Skeletal muscle tissue (tissue), 4 donors: ENCODE data around the gene NCOA1. TPM values are rescaled to one million over a fixed set of nuclear protein-coding genes. Genes with fewer than 3 reads are reported as not detected.
"Not testable (repeated sequence)": the region's sequence is repeated elsewhere in the genome, so short reads cannot be mapped to it uniquely, and the experiment has no call there.

Source experiments
- H3K27ac ChIP-seq: one replicate; pipeline ENCODE4 v1.7.0; 2013; ENCODE audit warnings: mild to moderate bottlenecking, low read depth, low read length, inconsistent platforms
- H3K27me3 ChIP-seq, 3 donors: one replicate each; pipeline ENCODE4 v1.7.0; 2013; ENCODE audit warnings: low read length in 3 of 3; ENCODE audit not compliant: control insufficient read depth in 3 of 3, insufficient read depth in 3 of 3
- H3K36me3 ChIP-seq, 3 donors: one replicate each; pipeline ENCODE4 v1.7.0; 2013; ENCODE audit warnings: low read length in 3 of 3; ENCODE audit not compliant: control insufficient read depth in 3 of 3, insufficient read depth in 3 of 3
- H3K4me1 ChIP-seq, 3 donors: one replicate each; pipeline ENCODE4 v1.7.0; 2013; ENCODE audit warnings: low read length in 3 of 3, mild to moderate bottlenecking in 3 of 3; ENCODE audit not compliant: control insufficient read depth in 3 of 3, insufficient read depth in 3 of 3
- H3K4me3 ChIP-seq, 3 donors: one replicate each; pipeline ENCODE4 v1.7.0; 2013; ENCODE audit warnings: low read length in 3 of 3
- H3K9ac ChIP-seq, 3 donors: one replicate each; pipeline ENCODE4 v1.7.0; 2013; ENCODE audit warnings: low read length in 3 of 3, mild to moderate bottlenecking in 3 of 3, moderate library complexity in 2 of 3, low read depth in 1 of 3
- H3K9me3 ChIP-seq, 3 donors: one replicate each; pipeline ENCODE4 v1.7.0; 2013; ENCODE audit warnings: low read length in 3 of 3; ENCODE audit not compliant: control insufficient read depth in 3 of 3
- total RNA-seq: library from RNA; depleted of rRNA; stranded (reverse); fragments of >200 nt; gene quantifications from one replicate; pipeline ENCODE4 v1.2.3, GENCODE V29; 2014
- donor health status: Osteomylitis.

Gene NCOA1
- total RNA-seq, 1 donor from 2014 or later, result 150 TPM

- Histone ChIP-seq H3K27me3 (no peaks in the 10 kb centered on the region), H3K4me3 (no peak overlapping the region), H3K27ac (no peak overlapping the region), H3K4me1 (peaks cover 0 to 7% (median 2%) of the 10 kb centered on the region in 3 donors), H3K9me3 (no peaks in the 10 kb centered on the region), H3K36me3 (no peaks in the 10 kb centered on the region), H3K9ac (no peak overlapping the region)
These were observed 31.1 kb downstream of the NCOA1 start for GRCh38 chr2:24521975-24522639.

- Histone ChIP-seq H3K9ac (no peak overlapping the region), H3K27me3 (no peaks in the 10 kb centered on the region), H3K4me1 (no peaks in the 10 kb centered on the region), H3K27ac (no peak overlapping the region), H3K9me3 (peaks cover 0 to 3% (median 0%) of the 10 kb centered on the region in 3 donors), H3K36me3 (no peaks in the 10 kb centered on the region), H3K4me3 (no peak overlapping the region)
These were observed 36.5 kb downstream of the NCOA1 start for GRCh38 chr2:24527536-24527935.

- H3K9me3 ChIP-seq, result peaks cover 0 to 3% (median 0%) of the 10 kb centered on the region in 3 donors
- no peak overlapping the region for H3K4me3 ChIP-seq
- H3K27ac ChIP-seq, result no peak overlapping the region
- no peaks in the 10 kb centered on the region for H3K27me3 ChIP-seq
- H3K36me3 ChIP-seq, result no peaks in the 10 kb centered on the region
- no peak overlapping the region for H3K9ac ChIP-seq
- no peaks in the 10 kb centered on the region for H3K4me1 ChIP-seq
These were observed 39.7 kb downstream of the NCOA1 start for GRCh38 chr2:24530796-24531195.

DNA sequence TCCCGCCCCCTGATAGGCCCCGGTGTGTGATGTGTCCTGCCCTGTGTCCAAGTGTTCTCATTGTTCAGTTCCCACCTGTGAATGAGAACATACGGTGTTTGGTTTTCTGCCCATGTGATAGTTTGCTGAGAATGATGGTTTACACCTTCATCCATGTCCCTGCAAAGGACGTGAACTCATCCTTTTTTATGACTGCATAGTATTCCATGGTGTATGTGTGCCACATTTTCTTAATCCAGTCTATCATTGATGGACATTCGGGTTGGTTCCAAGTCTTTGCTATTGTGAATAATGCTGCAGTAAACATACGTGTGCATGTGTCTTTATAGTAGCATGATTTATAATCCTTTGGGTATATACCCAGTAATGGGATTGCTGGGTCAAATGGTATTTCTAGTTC is 40.6 kb downstream of the NCOA1 start:
- not testable (repeated sequence) for H3K9me3 ChIP-seq, H3K9ac ChIP-seq, H3K27ac ChIP-seq, H3K36me3 ChIP-seq, H3K4me3 ChIP-seq, H3K27me3 ChIP-seq, H3K4me1 ChIP-seq

DNA sequence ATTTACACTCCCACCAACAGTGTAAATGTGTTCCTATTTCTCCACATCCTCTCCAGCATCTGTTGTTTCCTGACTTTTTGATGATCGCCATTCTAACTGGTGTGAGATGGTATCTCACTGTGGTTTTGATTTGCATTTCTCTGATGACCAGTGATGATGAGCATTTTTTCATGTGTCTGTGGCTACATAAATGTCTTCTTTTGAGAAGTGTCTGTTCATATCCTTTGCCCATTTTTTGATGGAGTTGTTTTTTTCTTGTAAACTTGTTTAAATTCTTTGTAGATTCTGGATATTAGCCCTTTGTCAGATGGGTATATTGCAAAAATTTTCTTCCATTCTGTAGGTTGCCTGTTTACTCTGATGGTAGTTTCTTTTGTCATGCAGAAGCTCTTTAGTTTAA is 41.0 kb downstream of the NCOA1 start:
- not testable (repeated sequence) for H3K9me3 ChIP-seq, H3K36me3 ChIP-seq, H3K27ac ChIP-seq, H3K4me1 ChIP-seq, H3K27me3 ChIP-seq, H3K4me3 ChIP-seq, H3K9ac ChIP-seq

GRCh38 chr2:24533574-24533973 is 42.5 kb downstream of the NCOA1 start:
- not testable (repeated sequence) for H3K27me3 ChIP-seq, H3K9me3 ChIP-seq, H3K9ac ChIP-seq, H3K4me1 ChIP-seq, H3K36me3 ChIP-seq, H3K27ac ChIP-seq, H3K4me3 ChIP-seq

DNA sequence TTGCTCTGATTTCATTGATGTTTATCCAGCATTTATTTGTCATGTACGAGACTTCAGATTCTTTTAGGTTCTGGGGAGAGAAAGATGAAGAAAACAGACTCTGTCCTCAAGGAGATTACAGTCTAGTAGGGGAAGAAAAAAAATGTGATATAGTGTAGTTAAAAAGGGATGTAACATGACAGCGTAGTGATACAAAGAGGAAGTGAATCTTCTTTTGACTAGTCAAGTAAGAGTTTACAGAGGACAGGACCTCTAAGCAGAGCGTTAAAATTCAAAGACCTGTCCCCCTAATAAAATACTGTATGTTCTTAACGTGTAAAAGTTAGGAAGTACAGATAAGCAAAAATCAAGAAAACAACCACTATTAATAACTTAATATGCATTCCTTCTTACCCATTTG is 47.7 kb downstream of the NCOA1 start:
- Histone ChIP-seq H3K27me3 (no peaks in the 10 kb centered on the region), H3K36me3 (no peaks in the 10 kb centered on the region), H3K4me1 (peaks cover 0 to 4% (median 0%) of the 10 kb centered on the region in 3 donors), H3K4me3 (no peak overlapping the region), H3K9ac (no peak overlapping the region), H3K27ac (no peak overlapping the region), H3K9me3 (no peaks in the 10 kb centered on the region)

- Histone ChIP-seq H3K27ac (no peak overlapping the region), H3K9me3 (no peaks in the 10 kb centered on the region), H3K4me1 (peaks cover 0 to 4% (median 0%) of the 10 kb centered on the region in 3 donors), H3K4me3 (no peak overlapping the region), H3K9ac (no peak overlapping the region), H3K27me3 (no peaks in the 10 kb centered on the region), H3K36me3 (no peaks in the 10 kb centered on the region)
These were observed 48.2 kb downstream of the NCOA1 start for GRCh38 chr2:24539258-24539657.

DNA sequence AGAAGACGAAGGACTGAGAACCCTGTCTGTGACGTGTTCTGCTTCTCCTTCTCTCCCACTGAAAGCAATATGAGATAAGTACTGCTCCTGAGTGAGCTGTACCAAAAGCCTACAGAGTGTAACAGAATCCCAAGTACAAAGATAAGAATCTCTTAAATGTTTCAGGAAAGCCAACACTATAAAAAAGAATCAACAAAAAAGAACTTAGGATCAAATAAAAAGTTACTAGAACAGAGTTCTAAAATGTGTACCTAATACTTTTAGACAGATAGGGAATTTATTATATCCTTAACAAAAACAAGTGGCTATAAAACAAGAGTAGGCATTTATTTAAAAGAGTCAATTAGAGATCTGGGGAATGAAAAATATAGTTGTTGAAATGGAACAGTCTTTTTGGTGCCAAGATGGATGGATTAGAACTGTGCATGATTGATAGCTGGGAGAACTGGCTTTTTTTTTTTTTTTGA is 49.0 kb downstream of the NCOA1 start:
- no peak overlapping the region for H3K27ac ChIP-seq
- H3K9me3 ChIP-seq, result no peaks in the 10 kb centered on the region
- H3K9ac ChIP-seq, result no peak overlapping the region
- no peaks in the 10 kb centered on the region for H3K36me3 ChIP-seq
- no peaks in the 10 kb centered on the region for H3K27me3 ChIP-seq
- H3K4me3 ChIP-seq, result no peak overlapping the region
- peaks cover 0 to 4% (median 0%) of the 10 kb centered on the region in 3 donors for H3K4me1 ChIP-seq

DNA sequence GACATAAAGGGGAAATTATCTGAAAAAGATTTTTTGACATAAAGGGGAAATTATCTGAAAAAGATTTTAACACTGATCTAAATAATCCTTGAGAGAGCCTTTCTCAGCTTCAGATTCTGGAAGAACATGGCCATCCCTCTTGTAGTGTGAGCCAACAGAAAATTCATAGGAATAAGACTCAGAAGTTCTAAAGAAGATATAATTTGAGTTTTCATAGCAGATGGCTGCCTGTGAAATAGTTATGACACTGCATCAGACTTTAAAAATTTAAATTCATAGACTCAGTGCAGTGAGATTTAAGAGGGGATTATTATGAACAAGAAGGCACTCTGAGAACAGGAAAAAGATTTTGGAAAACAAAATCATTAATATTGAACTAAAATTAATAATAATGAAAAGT is 50.6 kb downstream of the NCOA1 start:
- Histone ChIP-seq H3K27me3 (no peaks in the 10 kb centered on the region), H3K4me3 (no peak overlapping the region), H3K4me1 (peaks cover 0 to 4% (median 0%) of the 10 kb centered on the region in 3 donors), H3K27ac (no peak overlapping the region), H3K36me3 (no peaks in the 10 kb centered on the region), H3K9me3 (no peaks in the 10 kb centered on the region), H3K9ac (no peak overlapping the region)
